HG03095 (cell line): ENCODE data around the gene FXN.

Experiments used
- ATAC-seq: cut with Tn5 transposase; IDR thresholded peaks from one replicate; pipeline ENCODE4 v1.9.1; 2021; ENCODE audit warnings: moderate library complexity; ENCODE audit not compliant: unreplicated experiment

Gene FXN

DNA sequence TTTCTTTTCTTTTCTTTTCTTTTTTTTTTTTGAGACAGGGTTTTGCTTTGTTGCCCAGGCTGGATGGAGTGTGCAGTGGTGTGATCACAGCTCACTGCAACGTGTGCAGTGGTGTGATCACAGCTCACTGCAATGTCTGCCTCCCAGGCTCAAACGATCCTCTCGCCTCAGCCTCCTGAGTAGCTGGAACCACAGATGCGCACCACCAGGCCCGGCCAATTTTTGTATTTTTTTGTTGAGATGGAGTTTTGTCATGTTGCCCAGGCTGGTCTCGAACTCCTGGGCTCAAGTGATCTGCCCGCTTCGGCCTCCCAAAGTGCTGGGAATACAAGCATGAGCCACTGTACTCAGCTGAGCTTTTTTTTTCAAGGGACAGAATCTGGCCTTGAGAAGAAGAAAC is 101.8 kb downstream of the FXN start:
- no peak for ATAC-seq

DNA sequence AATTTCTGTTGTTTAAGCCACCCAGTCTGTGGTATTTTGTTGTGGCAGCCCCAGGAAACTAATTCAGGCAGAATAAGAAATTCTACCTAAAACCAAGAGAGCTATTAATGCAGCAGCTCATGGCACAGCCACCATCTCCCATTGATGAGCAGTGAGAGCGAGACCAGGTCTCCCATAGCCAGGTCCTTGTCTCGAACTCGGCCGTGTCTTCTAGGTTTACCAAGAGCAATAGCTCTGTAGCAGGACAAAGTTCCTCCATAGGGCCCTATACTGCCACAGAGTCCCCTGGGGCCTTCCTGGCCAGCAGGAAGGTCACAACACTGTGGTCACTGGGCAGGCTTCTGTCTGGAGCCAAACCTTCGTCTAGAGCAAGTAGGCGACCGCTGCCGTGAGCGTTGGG is 104.0 kb downstream of the FXN start:
- ATAC-seq = no peak

DNA sequence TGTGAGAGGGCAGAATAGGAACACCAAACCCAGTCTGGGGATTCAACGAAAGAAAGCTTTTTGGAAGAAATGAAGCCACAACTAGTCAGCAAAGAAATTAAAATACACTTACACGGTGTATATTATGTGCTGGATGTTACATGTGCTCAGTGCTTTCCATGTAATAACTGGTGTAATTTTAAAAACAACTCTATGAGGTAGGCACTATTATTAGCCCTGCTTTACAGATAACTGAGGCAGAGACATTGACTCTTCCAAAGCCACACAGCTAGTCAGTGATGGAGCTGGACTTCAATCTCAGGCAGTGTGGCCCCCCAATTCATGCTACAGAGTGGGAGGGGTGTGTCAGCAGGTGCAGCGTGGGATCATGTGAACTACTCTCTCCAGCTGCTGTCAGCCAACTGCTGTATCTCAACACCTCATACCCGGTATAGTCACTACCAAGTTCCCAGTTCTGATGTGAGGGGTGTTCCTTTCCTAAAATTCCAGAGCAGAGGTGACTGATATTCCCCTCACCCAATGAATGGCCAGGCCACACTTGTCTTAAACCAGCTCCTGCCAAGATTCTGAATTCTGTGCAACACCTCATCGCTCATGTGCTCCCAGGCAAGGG is 104.7 kb downstream of the FXN start:
- no peak for ATAC-seq

DNA sequence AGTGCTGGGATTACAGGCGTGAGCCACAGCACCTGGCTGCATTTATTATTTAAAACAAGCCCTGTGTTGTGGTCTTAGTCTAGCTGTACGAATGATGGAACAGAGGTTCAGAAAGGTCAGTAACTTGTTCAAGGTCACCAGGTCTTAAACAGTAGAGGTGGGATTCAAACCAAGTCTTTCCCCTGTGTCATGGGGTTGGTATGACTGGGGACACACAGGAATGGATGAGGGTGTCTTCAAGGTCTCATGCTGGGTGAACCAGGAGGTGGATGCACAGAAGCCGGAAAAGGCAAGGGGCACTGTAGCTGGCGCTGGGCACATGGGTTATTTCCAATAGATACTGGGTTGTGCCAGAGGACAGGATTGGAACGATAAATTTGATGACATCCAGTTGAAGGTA is 106.3 kb downstream of the FXN start:
- ATAC-seq = no peak

DNA sequence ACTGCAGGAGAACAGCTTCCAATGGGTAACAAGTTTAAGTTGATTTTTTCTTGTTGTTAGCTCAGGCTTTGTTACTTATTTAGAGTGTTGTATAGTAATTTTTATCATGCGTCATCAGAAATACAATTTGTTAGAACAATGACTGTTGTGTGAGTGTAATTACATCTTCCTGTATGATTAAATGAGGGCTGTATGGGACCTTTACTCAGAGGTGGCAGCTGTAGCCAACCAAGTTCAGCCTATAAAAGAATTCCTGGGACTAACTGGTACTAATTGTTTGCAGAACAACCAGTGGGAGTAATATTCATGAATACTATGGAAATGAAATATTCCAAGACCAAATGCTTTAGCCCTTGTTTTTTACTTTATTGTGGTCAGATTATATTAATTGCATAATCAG is 107.7 kb downstream of the FXN start:
- ATAC-seq = no peak

DNA sequence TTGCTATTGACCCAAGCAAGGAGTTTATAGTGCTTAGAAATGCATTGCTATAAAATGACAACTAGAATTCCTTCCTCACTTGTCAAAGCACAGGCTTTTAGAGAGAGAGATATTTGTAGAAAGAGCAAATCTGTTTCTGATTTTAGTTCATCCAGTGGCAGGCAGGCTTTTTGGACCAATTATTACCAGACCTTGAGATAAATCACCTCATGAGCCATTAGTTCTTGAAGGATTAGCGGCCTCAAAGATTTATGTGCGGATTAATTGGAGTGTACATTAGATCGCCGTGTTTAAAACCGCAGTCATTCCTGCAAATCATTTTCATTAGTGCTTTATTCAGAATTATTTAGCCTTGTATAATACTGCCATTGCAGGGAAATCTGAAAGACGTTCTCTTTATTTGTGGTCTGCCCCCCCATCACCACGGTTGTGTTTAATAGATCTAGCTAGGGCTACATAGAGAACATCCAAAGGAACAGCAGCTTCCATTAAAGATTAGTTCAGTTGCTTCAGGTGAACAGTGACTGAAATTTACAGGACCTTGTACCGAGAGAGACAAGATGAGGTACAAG is 109.7 kb downstream of the FXN start:
- ATAC-seq = no peak

DNA sequence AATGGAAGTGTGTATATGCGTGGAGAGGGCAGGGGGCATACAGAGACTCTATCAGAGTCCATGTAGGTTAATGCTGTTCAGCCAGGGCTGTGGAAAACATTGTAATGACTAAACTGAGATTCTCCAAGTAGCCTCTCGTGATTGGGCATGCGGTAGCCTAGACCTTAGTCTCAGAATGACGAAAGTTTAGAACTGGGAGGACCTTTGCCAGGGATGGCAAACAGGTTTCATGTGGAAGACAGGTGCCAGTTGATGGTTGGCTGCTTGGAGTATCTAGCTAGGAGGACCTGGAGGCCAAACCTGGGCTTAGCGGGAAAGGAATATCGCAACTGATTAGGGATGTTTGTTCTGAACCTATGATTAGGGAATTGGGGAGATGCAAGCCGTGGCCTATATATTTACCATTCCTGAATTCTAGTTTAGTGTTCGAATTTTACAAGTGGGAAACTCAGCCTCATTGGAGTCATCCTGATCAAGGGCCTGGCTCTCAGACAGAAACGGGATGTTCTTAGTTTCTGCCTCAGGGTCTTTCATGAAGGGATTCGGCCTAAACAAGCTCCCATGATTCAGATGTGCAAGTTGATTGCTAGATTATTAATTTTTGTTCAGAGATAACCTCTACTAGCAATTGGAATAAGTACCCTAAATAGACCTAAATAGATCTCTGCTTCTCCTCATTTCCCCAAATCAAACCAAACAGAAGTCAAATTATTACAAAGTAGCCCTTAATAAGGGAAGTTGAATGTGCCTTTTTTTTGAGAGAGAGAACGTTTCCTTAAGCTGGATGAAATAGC is 111.7 kb downstream of the FXN start:
- ATAC-seq = no peak

DNA sequence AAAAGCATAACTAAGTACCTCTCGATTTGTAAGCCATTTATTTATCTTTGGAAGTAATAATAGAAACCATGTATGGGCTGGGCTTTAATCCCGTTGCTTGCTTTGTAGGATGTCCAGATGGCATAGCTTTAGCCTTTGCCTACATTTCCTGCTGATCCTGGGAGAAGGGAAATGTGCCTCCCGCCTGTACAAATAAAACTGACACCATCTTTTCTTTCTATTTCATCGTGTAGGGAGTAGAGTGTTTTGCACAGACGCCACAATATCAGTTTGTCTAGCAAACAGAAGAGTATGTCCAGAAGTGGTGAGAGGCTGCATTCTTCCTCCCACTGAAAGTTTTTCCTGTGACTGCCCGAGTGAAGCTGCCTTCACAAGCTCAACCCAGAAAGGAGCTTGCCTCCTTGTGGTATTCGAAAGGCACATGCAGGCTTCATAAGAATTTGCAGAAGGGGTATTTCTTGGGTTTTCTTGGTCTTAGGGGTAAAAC is 113.8 kb downstream of the FXN start:
- ATAC-seq = no peak
